ACC112 (cell line): ENCODE measurements around the gene PCSK5.

ENCODE experiments used
- H2AFZ ChIP-seq: fragments of 200-600 bp; sonication (generic); one replicate; pipeline ENCODE4 v1.6.0; 2017; ENCODE audit warnings: antibody characterized with exemption, low read length; ENCODE audit not compliant: unreplicated experiment
- H3K27ac ChIP-seq: fragments of 200-600 bp; sonication (generic); 2 replicates; pipeline ENCODE4 v1.5.1; 2014; ENCODE audit warnings: low read depth, mild to moderate bottlenecking, antibody characterized with exemption, low read length, moderate library complexity
- H3K27me3 ChIP-seq: fragments of 200-600 bp; sonication (generic); 2 replicates; pipeline ENCODE4 v1.6.1; 2014; ENCODE audit warnings: mild to moderate bottlenecking, antibody characterized with exemption, low read length, moderate library complexity, mixed read lengths; ENCODE audit not compliant: insufficient read depth
- H3K36me3 ChIP-seq: fragments of 200-600 bp; sonication (generic); 2 replicates; pipeline ENCODE4 v1.6.1; 2016; ENCODE audit warnings: mild to moderate bottlenecking, antibody characterized with exemption, low read length, moderate library complexity, mixed read lengths; ENCODE audit not compliant: insufficient read depth
- H3K4me1 ChIP-seq: fragments of 200-600 bp; sonication (generic); one replicate; pipeline ENCODE4 v1.6.1; 2016; ENCODE audit warnings: low read length, mixed read lengths; ENCODE audit not compliant: insufficient read depth, unreplicated experiment, control insufficient read depth
- H3K4me3 ChIP-seq: fragments of 200-600 bp; sonication (generic); 2 replicates; pipeline ENCODE4 v1.5.1; 2014; ENCODE audit warnings: mild to moderate bottlenecking, low read depth, low read length
- H3K79me2 ChIP-seq: fragments of 200-600 bp; sonication (generic); one replicate; pipeline ENCODE4 v1.6.0; 2016; ENCODE audit warnings: low read length; ENCODE audit not compliant: control insufficient read depth, unreplicated experiment, insufficient read depth

Gene PCSK5

DNA sequence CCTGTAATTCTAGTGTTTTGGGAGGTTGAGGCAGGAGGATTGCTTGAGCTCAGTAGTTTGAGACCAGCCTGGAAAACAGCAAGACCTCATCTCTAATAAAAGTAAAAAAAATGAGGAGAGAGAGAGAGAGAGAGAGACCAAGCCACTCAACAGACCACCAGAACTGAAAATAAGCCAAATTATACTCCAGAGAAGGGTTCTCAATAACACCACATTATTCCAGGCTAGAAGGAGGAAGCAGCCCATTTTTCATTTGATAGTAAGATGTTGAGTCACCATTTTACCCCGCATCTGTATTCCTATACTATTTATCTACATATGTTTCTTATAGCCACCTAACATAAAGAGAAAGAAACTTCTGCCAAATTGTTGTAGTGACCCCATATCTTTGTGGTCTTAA is 134.8 kb downstream of the PCSK5 start:
- no peak overlapping the region for H2AFZ ChIP-seq
- no peaks in the 10 kb centered on the region for H3K79me2 ChIP-seq
- H3K27me3 ChIP-seq, result no peaks in the 10 kb centered on the region
- H3K36me3 ChIP-seq, result no peaks in the 10 kb centered on the region
- no peaks in the 10 kb centered on the region for H3K4me1 ChIP-seq
- H3K27ac ChIP-seq, result no peak overlapping the region
- no peak overlapping the region for H3K4me3 ChIP-seq

DNA sequence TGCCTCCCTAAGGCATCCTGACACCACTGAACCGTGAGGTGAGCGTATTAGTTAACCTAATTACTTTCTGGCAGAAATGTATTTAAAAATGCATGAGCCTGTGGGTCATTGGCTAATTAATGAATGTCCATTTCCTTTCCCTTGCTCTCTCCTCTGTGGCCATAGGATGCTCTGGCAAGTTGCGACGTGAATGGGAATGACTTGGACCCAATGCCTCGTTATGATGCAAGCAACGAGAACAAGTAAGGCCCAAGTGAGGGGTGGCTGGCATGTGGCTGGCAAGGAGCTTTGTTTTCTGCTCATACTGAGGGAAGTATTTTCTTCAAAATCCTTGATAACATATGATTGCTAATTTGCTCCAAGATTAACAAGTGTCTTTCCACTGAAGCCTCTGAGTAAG is 136.3 kb downstream of the PCSK5 start:
- Histone ChIP-seq H3K79me2 (no peaks in the 10 kb centered on the region), H3K27me3 (no peaks in the 10 kb centered on the region), H3K36me3 (no peaks in the 10 kb centered on the region), H3K27ac (no peak overlapping the region), H3K4me1 (no peaks in the 10 kb centered on the region), H2AFZ (no peak overlapping the region), H3K4me3 (no peak overlapping the region)

DNA sequence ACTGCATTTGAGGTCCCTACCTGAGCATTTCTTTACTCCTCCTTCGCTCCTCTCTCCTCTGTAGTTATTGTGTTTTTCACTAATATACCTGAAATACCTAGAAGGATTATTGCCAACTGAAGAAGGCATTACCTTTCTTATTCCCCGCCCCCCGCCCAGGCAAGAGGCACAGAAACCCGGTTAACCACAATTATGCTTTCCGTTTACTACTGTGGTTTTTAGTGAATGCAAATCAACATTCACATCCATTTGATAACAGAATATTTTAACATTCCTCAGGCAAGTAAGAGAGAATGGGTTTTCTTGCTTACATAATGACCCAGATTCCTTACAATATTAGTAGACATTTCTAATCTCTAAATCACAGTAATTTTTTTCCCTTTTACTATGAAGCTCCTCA is 136.9 kb downstream of the PCSK5 start:
- Histone ChIP-seq H3K4me3 (no peak overlapping the region), H2AFZ (no peak overlapping the region), H3K27ac (no peak overlapping the region), H3K79me2 (no peaks in the 10 kb centered on the region), H3K36me3 (no peaks in the 10 kb centered on the region), H3K27me3 (no peaks in the 10 kb centered on the region), H3K4me1 (no peaks in the 10 kb centered on the region)

GRCh38 chr9:76027861-76028260 is 137.4 kb downstream of the PCSK5 start:
- no peaks in the 10 kb centered on the region for H3K36me3 ChIP-seq
- no peak overlapping the region for H2AFZ ChIP-seq
- H3K27me3 ChIP-seq, result no peaks in the 10 kb centered on the region
- H3K79me2 ChIP-seq, result no peaks in the 10 kb centered on the region
- H3K27ac ChIP-seq, result no peak overlapping the region
- no peaks in the 10 kb centered on the region for H3K4me1 ChIP-seq
- H3K4me3 ChIP-seq, result no peak overlapping the region

DNA sequence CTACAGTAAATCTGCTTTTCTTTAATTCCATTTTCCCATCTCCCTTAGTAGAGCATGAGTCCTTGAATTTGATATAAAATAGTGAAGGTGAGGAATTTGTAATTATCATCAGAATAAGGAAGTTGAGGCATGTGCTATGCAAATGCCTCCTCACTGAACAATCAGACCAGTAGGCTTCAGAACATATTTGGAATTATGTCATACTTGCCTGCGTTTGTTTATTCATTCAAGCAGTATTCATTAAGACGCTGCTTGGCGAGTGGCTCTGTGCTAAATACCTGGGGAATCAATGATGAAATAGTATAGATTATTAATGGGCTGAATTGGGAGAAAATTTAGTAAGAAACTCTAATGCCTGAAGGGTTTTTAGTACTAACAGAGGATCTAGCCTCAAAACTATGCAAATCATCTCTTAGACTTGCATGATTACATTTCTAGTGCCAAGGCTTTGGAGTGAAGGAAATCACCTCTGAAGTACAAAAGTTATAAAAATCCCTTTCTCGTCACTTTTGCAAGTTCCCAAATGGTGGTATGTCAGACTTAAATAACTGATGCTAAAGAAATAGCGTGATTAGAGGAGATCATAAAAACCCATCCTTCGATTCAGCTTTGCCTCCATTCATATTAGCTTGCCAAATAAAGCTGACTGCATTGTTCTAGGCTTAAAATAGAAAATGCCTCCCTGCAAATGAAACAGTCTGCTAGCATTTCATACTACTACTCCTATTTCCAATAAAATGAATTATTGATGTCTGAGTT is 141.7 kb downstream of the PCSK5 start:
- no peaks in the 10 kb centered on the region for H3K4me1 ChIP-seq
- H2AFZ ChIP-seq, result no peak overlapping the region
- H3K36me3 ChIP-seq, result no peaks in the 10 kb centered on the region
- H3K27me3 ChIP-seq, result no peaks in the 10 kb centered on the region
- H3K27ac ChIP-seq, result no peak overlapping the region
- H3K4me3 ChIP-seq, result no peak overlapping the region
- H3K79me2 ChIP-seq, result no peaks in the 10 kb centered on the region

DNA sequence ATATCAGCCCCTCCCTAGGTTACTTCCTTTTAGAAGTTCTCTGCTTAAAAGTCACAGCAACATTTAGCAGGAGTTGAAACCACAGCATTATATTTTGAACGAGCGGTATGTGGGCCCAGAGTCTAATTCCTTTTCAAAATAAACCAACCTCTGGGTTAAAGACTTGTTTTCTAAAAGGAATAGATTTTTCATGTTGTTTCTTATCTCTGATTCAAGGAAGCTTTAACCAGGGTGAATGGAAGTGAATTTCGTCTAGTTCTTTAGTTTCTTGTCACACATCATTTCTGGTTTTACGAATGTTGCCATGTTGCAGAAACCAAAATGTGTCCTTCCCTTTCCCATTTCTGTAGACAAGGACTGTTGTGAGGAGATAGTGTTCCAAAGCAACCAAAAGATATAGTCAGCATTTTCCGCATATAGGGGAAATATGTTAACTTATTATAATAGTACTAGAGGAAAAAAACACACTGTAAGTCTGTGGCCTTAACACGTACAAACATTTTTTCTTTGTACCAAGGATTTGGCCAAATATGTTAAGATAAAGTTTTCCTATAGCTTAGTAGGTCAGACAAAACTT is 142.4 kb downstream of the PCSK5 start:
- no peak overlapping the region for H3K4me3 ChIP-seq
- no peaks in the 10 kb centered on the region for H3K27me3 ChIP-seq
- H3K79me2 ChIP-seq, result no peaks in the 10 kb centered on the region
- no peaks in the 10 kb centered on the region for H3K4me1 ChIP-seq
- no peak overlapping the region for H3K27ac ChIP-seq
- H3K36me3 ChIP-seq, result no peaks in the 10 kb centered on the region
- H2AFZ ChIP-seq, result no peak overlapping the region

- Histone ChIP-seq H3K27ac (no peak overlapping the region), H3K36me3 (no peaks in the 10 kb centered on the region), H3K4me1 (no peaks in the 10 kb centered on the region), H3K79me2 (no peaks in the 10 kb centered on the region), H3K27me3 (no peaks in the 10 kb centered on the region), H2AFZ (no peak overlapping the region), H3K4me3 (no peak overlapping the region)
Observed at GRCh38 chr9:76034049-76034448, 143.6 kb downstream of the PCSK5 start.

DNA sequence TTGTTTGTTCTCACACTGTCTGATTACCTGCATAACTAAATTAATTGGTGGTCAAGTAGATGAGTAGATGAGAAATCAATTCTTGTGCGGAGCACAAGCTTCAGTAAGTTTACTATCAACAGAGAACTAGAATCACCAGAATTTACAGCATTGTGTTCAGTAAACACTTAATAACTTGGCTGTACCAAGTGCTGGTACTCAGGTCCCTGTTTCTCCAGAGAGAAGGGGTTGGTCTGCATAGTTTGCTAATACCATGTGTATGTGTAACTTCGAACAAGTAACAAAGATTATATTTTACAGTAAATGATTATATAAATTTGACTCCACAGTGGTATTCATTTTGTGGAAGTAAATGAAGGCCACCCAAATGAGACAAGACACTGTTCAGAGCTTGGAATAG is 146.3 kb downstream of the PCSK5 start:
- no peaks in the 10 kb centered on the region for H3K27me3 ChIP-seq
- H3K79me2 ChIP-seq, result no peaks in the 10 kb centered on the region
- H3K4me3 ChIP-seq, result no peak overlapping the region
- no peak overlapping the region for H3K27ac ChIP-seq
- H3K4me1 ChIP-seq, result no peaks in the 10 kb centered on the region
- H3K36me3 ChIP-seq, result no peaks in the 10 kb centered on the region
- no peak overlapping the region for H2AFZ ChIP-seq

DNA sequence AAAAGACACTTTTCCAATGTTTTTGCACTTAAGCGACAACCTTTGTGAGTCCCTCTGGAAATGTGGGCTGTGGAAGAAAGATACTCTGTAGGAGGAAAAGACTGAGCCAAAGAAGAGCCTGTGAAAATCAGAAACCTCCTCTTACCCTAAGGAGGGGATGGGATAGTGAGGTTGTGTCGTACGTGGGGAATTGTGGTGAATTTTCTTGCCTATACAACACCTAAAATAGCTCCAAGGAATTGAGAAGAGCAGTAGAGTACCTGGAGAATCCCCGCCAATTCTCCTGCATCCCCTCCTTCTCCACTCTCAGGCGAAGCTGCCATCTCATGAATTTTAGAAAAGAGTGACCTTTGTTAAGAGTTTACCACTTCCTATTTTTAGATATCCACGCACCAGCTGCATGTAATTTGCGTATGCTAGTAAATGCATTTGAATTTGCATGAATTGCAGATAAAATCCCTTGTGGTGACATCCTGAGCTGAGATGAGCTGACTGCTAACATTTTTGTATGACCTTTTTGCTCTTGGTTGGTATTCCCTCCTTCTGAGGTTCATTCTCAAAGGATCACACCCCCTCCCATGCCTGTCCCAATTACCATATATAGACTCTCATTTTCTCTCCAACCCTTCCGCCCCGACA is 147.2 kb downstream of the PCSK5 start:
- H3K79me2 ChIP-seq, result no peaks in the 10 kb centered on the region
- no peaks in the 10 kb centered on the region for H3K27me3 ChIP-seq
- no peak overlapping the region for H2AFZ ChIP-seq
- H3K4me1 ChIP-seq, result no peaks in the 10 kb centered on the region
- H3K4me3 ChIP-seq, result no peak overlapping the region
- H3K36me3 ChIP-seq, result no peaks in the 10 kb centered on the region
- no peak overlapping the region for H3K27ac ChIP-seq

DNA sequence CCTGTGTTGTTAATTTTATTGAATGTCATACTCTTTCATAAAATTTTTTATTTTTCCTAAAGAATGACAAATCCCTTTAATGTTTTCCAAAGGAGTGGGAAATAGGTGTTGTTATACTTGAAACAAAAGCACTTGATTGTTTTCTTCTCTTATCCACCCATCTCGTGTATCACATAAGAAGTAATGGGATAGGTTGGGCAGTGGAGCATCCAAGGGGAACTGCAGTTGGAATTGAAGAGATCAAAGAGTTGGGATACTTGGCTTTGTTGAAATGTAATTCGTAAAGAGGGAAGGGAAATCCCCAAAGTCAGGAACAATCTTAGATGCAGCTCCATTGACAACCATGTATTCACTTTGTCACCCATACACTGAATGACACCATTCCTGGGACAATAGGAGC is 148.0 kb downstream of the PCSK5 start:
- no peak overlapping the region for H3K27ac ChIP-seq
- H2AFZ ChIP-seq, result no peak overlapping the region
- no peak overlapping the region for H3K4me3 ChIP-seq
- no peaks in the 10 kb centered on the region for H3K36me3 ChIP-seq
- H3K79me2 ChIP-seq, result no peaks in the 10 kb centered on the region
- H3K27me3 ChIP-seq, result no peaks in the 10 kb centered on the region
- H3K4me1 ChIP-seq, result no peaks in the 10 kb centered on the region

GRCh38 chr9:76044266-76044819 is 153.9 kb downstream of the PCSK5 start:
- H2AFZ ChIP-seq, result no peak overlapping the region
- no peaks in the 10 kb centered on the region for H3K36me3 ChIP-seq
- no peak overlapping the region for H3K27ac ChIP-seq
- H3K4me1 ChIP-seq, result no peaks in the 10 kb centered on the region
- no peaks in the 10 kb centered on the region for H3K79me2 ChIP-seq
- no peaks in the 10 kb centered on the region for H3K27me3 ChIP-seq
- no peak overlapping the region for H3K4me3 ChIP-seq
